ENCODE data around the gene AKAP5. TPM values are rescaled to one million over a fixed set of nuclear protein-coding genes. Genes with fewer than 3 reads are reported as not detected.

Gene AKAP5
- total RNA-seq, 1 experiment from 2014 or later = 3.0 TPM

DNA sequence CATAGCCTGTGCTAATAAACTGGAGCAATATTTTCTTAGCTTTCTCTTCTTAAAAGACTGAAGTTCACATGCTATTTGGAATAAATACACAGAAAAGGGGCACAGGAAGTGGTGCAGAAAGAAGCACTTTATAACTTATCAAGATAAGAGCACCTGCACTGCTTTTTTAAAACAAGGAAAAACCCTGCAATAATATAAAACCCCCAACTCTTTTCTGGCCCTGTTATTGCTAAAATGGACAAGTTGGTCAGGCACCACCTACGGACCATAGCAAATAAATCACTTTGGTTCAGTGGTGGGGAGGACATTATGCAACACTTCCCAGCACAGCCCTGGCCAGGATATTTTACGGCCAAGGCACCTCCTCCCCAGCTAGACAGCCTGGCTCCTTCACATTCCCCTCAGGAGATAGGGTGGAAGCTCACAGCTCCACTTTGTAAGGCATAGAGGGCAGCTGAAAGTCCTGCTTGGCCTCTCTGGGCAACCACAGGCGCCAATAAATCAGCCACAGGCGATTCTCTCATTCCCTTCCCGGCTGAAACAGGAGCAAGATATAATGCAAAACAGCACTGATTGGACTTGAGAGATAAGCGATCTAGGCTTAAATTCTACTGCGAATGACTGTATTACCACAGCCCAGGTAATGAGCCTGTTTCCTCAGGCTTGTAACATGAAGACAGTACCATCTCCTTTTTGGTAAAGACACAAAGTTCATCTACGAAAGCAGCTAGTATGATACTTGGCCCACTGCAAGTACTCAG, 36.3 kb downstream of the AKAP5 start:
- ATAC-seq (no peak), DNase-seq (ENCODE audit: low spot score) (no peak)
- H3K4me1 Mint-ChIP-seq = peaks cover 30% of the 10 kb centered on the region
- no peaks in the 10 kb centered on the region for H3K9me3 Mint-ChIP-seq
- peak overlapping the region; percentile 81 for H3K4me3 Mint-ChIP-seq
- ChIA-PET CTCF (interaction anchor here (1.3 to 3.3 kb wide), 2 partner anchors 9 to 136 kb away, joined by 3 to 10 read pairs; no protein-coding TSS in a partner anchor), POLR2A (interaction anchor here (0.6 kb wide), 1 partner anchor 8 kb away, joined by 4 read pairs; no protein-coding TSS in a partner anchor)
- no peaks in the 10 kb centered on the region for H3K27me3 Mint-ChIP-seq (ENCODE audit: low read depth)
- H3K27ac Mint-ChIP-seq = peak overlapping the region; percentile 47
- H3K36me3 Mint-ChIP-seq = peaks cover 9% of the 10 kb centered on the region
- TF ChIP-seq MXD4 (CRISPR knock-in tag; IDR thresholded peaks at IDR 0.05; ENCODE audit: borderline replicate concordance) (no peak), IRF2 (CRISPR knock-in tag; IDR thresholded peaks at IDR 0.05; ENCODE audit: borderline replicate concordance, low read depth) (no peak), ZNF416 (CRISPR knock-in tag; IDR thresholded peaks at IDR 0.05) (no peak), EMX1 (CRISPR knock-in tag; IDR thresholded peaks at IDR 0.05) (no peak), ELF4 (CRISPR knock-in tag; IDR thresholded peaks at IDR 0.05; ENCODE audit: low read depth) (no peak), SOX15 (CRISPR knock-in tag; IDR thresholded peaks at IDR 0.05) (no peak), TEAD1 (CRISPR knock-in tag; IDR thresholded peaks at IDR 0.05) (no peak)
- TF ChIP-seq, protein P1, sequence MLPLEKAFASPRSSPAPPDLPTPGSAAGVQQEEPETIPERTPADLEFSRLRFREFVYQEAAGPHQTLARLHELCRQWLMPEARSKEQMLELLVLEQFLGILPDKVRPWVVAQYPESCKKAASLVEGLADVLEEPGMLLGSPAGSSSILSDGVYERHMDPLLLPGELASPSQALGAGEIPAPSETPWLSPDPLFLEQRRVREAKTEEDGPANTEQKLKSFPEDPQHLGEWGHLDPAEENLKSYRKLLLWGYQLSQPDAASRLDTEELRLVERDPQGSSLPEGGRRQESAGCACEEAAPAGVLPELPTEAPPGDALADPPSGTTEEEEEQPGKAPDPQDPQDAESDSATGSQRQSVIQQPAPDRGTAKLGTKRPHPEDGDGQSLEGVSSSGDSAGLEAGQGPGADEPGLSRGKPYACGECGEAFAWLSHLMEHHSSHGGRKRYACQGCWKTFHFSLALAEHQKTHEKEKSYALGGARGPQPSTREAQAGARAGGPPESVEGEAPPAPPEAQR (CRISPR knock-in tag; IDR thresholded peaks at IDR 0.05) = no peak
- TF ChIP-seq, protein P2, sequence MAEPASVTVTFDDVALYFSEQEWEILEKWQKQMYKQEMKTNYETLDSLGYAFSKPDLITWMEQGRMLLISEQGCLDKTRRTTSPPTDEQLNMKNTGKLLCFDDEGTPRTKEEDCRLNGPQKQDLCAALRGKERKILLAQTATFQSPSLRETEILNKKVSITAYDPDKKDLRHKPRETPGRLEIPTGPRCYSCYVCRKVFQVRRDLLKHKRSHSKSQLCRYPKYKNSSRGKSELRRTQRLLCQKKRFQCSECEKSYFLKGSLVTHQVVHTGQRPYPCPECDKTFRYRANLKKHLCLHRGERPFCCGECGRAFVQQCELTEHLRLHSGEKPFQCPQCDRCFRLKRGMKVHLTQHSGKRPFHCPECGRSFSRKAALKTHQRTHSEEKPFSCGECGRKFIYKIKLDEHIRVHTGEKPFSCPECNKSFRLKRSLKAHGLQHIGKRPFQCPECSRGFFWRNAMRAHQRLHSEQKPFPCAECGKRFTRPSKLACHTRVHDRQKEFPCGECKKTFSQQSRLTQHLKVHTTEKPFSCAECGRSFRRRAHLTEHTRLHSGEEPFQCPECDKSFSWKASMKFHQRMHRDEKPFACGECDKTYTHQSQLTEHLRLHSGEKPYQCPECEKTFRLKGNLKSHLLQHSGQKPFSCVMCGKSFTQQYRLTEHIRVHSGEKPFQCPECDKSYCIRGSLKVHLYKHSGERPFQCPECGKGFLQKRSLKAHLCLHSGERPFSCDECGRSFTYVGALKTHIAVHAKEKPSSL (CRISPR knock-in tag; conservative IDR thresholded peaks at IDR 0.05) = no peak
- TF ChIP-seq, protein P3, sequence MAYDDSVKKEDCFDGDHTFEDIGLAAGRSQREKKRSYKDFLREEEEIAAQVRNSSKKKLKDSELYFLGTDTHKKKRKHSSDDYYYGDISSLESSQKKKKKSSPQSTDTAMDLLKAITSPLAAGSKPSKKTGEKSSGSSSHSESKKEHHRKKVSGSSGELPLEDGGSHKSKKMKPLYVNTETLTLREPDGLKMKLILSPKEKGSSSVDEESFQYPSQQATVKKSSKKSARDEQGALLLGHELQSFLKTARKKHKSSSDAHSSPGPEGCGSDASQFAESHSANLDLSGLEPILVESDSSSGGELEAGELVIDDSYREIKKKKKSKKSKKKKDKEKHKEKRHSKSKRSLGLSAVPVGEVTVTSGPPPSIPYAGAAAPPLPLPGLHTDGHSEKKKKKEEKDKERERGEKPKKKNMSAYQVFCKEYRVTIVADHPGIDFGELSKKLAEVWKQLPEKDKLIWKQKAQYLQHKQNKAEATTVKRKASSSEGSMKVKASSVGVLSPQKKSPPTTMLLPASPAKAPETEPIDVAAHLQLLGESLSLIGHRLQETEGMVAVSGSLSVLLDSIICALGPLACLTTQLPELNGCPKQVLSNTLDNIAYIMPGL (CRISPR knock-in tag; IDR thresholded peaks at IDR 0.05) = no peak
- TF ChIP-seq, protein P4, sequence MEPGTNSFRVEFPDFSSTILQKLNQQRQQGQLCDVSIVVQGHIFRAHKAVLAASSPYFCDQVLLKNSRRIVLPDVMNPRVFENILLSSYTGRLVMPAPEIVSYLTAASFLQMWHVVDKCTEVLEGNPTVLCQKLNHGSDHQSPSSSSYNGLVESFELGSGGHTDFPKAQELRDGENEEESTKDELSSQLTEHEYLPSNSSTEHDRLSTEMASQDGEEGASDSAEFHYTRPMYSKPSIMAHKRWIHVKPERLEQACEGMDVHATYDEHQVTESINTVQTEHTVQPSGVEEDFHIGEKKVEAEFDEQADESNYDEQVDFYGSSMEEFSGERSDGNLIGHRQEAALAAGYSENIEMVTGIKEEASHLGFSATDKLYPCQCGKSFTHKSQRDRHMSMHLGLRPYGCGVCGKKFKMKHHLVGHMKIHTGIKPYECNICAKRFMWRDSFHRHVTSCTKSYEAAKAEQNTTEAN (CRISPR knock-in tag; IDR thresholded peaks at IDR 0.05) = no peak
- TF ChIP-seq, protein P5, sequence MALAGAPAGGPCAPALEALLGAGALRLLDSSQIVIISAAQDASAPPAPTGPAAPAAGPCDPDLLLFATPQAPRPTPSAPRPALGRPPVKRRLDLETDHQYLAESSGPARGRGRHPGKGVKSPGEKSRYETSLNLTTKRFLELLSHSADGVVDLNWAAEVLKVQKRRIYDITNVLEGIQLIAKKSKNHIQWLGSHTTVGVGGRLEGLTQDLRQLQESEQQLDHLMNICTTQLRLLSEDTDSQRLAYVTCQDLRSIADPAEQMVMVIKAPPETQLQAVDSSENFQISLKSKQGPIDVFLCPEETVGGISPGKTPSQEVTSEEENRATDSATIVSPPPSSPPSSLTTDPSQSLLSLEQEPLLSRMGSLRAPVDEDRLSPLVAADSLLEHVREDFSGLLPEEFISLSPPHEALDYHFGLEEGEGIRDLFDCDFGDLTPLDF (CRISPR knock-in tag; IDR thresholded peaks at IDR 0.05) = no peak

DNA sequence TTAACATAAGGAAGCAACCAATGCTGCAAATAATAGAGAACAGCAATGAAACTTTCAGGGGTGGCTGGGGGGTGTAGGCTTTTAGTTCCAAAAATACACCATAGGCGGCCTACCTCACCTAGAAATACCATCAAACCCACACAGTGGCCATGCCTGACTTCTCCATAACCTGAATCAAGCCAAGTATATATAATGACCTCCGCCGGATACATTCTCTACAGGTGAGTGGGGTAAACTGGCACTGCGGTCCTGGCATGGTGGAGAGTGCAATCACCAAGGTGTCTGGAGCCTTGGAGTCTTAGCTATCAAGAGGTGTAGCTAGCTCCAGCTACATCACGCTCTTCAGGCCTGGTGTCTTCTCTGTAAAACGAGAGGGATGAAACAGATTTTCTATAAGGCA, 37.2 kb downstream of the AKAP5 start:
- H3K27me3 Mint-ChIP-seq (ENCODE audit: low read depth) = no peaks in the 10 kb centered on the region
- DNase-seq (ENCODE audit: low spot score) (no peak), ATAC-seq (no peak)
- H3K4me1 Mint-ChIP-seq = peaks cover 39% of the 10 kb centered on the region
- TF ChIP-seq, protein P2 (CRISPR knock-in tag; conservative IDR thresholded peaks at IDR 0.05) = no peak
- no peaks in the 10 kb centered on the region for H3K9me3 Mint-ChIP-seq
- peaks cover 9% of the 10 kb centered on the region for H3K36me3 Mint-ChIP-seq
- H3K27ac Mint-ChIP-seq = peak overlapping the region; percentile 96
- peak overlapping the region; percentile 81 for H3K4me3 Mint-ChIP-seq
- POLR2A ChIA-PET = no interaction called here
- CTCF ChIA-PET = interaction anchor here (3.3 kb wide), 1 partner anchor 8 kb away, joined by 10 read pairs; no protein-coding TSS in a partner anchor
